HUES48 (cell line): ENCODE results near the gene DNM3.

Source experiments
- H3K27ac ChIP-seq: one replicate; pipeline ENCODE4 v1.7.0; 2013; ENCODE audit warnings: low read depth, low read length, inconsistent platforms
- H3K27me3 ChIP-seq: 2 replicates; pipeline ENCODE4 v1.6.1; 2013; ENCODE audit warnings: mild to moderate bottlenecking, low read length; ENCODE audit not compliant: control insufficient read depth, insufficient read depth
- H3K36me3 ChIP-seq: 2 replicates; pipeline ENCODE4 v1.6.1; 2013; ENCODE audit warnings: low read length; ENCODE audit not compliant: control insufficient read depth, insufficient read depth
- H3K4me1 ChIP-seq: 2 replicates; pipeline ENCODE4 v1.6.1; 2013; ENCODE audit warnings: mild to moderate bottlenecking, low read length; ENCODE audit not compliant: control insufficient read depth, insufficient read depth
- H3K4me3 ChIP-seq: 2 replicates; pipeline ENCODE4 v1.5.1; 2013; ENCODE audit warnings: mild to moderate bottlenecking, low read depth, low read length
- H3K9ac ChIP-seq: 2 replicates; pipeline ENCODE4 v1.6.1; 2013; ENCODE audit warnings: mild to moderate bottlenecking, low read depth, low read length, moderate library complexity
- H3K9me3 ChIP-seq: 2 replicates; pipeline ENCODE4 v1.6.1; 2013; ENCODE audit warnings: low read length; ENCODE audit not compliant: control insufficient read depth, insufficient read depth

Gene DNM3

DNA sequence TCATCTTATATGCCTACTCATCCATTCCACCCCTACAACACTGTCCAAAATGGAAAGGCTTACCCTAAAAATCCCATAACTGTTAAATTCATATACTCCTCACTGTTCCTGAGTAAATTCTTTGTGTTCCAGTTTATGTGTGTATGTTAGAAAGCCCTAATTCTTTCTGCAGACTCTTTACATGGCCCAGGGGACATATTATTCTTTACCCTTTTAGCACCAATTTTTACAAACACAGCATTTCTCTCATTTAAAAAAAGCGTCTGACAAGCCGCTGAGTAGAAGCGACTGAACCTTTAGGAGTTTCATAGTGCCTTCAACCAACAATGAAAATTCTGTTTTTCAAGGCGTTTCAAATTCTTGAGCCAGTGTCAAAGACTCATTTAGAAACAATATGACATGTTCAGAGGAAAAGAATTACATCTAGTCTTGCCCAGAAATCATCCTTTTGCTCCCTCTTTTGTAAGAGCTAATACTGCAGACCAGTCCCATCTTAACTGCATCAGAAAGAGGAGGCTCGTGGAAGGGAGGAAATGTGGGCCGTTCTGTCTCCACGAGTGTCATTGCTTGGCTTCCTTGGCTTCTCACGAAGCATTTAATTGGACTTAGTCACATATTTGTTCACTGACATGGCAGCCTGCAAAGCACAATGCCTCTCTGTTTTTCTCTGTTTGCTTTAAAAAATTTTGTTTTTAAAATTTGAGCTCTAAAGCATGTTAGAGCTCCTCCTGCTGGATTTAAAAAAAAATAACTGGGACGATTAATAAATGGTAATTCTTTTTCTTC is 557.9 kb downstream of the DNM3 start:
- Histone ChIP-seq H3K27ac (no peak overlapping the region), H3K4me1 (peaks cover 29% of the 10 kb centered on the region), H3K4me3 (no peak overlapping the region), H3K27me3 (no peaks in the 10 kb centered on the region), H3K36me3 (no peaks in the 10 kb centered on the region), H3K9me3 (no peaks in the 10 kb centered on the region), H3K9ac (0 out of 2 replicates have a peak overlapping the region, but pooled peaks have one; percentile 15)

DNA sequence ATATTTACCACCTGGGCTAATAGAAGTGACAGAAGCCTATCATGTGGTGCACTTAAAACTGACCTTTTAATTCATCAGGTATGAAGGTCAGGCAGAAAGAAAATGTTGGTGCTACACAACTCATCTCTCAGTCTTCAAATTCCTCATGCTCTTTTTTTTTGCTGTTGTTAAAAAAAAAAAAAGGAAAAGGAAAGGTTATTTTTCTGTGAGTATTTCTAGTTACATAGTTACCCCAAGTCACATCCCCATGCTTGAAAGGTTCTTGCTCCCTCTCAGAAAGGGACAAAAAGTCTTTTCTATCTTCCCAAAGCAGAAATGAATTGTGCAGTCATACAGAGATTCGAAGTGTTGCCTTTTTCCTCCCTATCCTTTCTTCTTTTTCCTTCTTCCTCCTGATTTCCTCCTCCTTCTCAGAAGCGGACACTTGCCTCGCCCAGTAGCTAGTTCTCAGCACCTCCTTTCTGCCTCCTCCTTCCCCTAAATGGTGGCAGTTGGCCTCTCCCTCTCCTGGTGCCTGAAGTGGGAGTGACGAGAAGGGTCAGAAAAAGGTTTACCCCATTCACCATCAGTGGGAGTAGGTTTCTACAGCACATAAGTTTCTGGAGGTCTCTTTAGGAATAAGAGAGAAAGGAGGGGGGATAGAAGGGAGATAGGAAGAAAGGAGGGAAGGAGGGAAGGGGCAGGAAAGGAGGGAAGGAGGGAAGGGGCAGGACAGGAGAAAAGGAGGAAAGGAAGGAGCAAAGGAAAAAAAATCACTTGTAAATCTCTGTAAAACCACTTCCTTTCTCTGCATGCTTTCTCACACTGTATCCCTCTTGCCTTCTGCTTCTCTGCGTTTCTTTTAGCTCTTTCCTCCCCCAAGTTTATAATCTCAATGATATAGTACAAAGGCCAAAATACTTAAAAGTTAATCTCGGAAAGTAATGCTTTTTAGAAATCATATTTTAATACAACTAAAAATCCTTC is 558.7 kb downstream of the DNM3 start:
- H3K27me3 ChIP-seq, result no peaks in the 10 kb centered on the region
- H3K4me3 ChIP-seq, result no peak overlapping the region
- no peaks in the 10 kb centered on the region for H3K36me3 ChIP-seq
- H3K9me3 ChIP-seq, result no peaks in the 10 kb centered on the region
- H3K4me1 ChIP-seq, result peaks cover 23% of the 10 kb centered on the region
- no peak overlapping the region for H3K27ac ChIP-seq
- no peak overlapping the region for H3K9ac ChIP-seq

DNA sequence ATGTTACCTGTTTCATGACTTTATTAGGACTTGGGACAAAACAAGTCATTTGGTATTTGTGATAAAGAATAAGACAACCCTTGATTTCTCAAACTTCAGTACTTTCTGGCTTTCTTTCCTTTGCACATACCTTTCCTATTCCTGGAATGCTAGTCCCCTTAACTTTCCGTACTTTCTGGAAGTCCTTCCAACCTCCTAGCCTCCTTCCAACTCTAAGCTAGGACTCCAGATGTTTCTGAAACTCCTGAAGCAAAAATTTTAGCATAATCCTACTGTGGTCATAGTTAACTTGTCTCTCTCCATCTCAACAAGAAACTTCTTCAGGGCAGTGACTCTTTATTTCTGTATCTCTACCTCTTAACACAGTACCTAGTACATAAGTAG is 559.4 kb downstream of the DNM3 start:
- no peak overlapping the region for H3K4me3 ChIP-seq
- H3K9me3 ChIP-seq, result no peaks in the 10 kb centered on the region
- H3K9ac ChIP-seq, result no peak overlapping the region
- H3K36me3 ChIP-seq, result no peaks in the 10 kb centered on the region
- peaks cover 20% of the 10 kb centered on the region for H3K4me1 ChIP-seq
- H3K27ac ChIP-seq, result no peak overlapping the region
- no peaks in the 10 kb centered on the region for H3K27me3 ChIP-seq

DNA sequence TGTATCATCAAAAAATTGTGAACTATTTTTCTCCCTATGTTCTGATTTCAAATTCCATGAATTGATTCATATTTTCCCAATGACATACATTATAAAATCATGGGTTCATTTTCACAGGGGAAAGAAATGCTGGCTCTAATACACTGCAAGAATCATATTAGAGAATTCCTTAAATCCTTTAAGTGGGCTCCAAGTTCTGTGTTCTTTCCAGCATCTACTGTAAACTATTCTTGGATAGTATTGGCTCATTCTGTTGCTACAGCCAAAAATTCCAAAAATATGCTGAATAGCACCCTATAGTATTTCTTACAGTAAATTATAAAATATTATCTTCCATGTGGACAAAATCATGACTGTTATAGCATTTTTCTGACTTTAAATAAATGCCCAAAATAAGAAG is 560.2 kb downstream of the DNM3 start:
- Histone ChIP-seq H3K9me3 (no peaks in the 10 kb centered on the region), H3K9ac (no peak overlapping the region), H3K4me3 (no peak overlapping the region), H3K36me3 (no peaks in the 10 kb centered on the region), H3K27ac (no peak overlapping the region), H3K27me3 (no peaks in the 10 kb centered on the region), H3K4me1 (peaks cover 16% of the 10 kb centered on the region; the same call in 1 of the 2 replicates)

- H3K27me3 ChIP-seq, result no peaks in the 10 kb centered on the region
- H3K4me3 ChIP-seq, result no peak overlapping the region
- no peak overlapping the region for H3K27ac ChIP-seq
- H3K4me1 ChIP-seq, result peaks cover 16% of the 10 kb centered on the region; the same call in 1 of the 2 replicates
- H3K9ac ChIP-seq, result no peak overlapping the region
- no peaks in the 10 kb centered on the region for H3K36me3 ChIP-seq
- H3K9me3 ChIP-seq, result no peaks in the 10 kb centered on the region
These were observed 560.6 kb downstream of the DNM3 start for GRCh38 chr1:172401892-172402291.

GRCh38 chr1:172402878-172403569 is 561.7 kb downstream of the DNM3 start:
- H3K27ac ChIP-seq, result no peak overlapping the region
- H3K36me3 ChIP-seq, result no peaks in the 10 kb centered on the region
- H3K4me1 ChIP-seq, result peaks cover 16% of the 10 kb centered on the region; the same call in 1 of the 2 replicates
- no peak overlapping the region for H3K4me3 ChIP-seq
- H3K9ac ChIP-seq, result no peak overlapping the region
- H3K27me3 ChIP-seq, result no peaks in the 10 kb centered on the region
- H3K9me3 ChIP-seq, result no peaks in the 10 kb centered on the region

DNA sequence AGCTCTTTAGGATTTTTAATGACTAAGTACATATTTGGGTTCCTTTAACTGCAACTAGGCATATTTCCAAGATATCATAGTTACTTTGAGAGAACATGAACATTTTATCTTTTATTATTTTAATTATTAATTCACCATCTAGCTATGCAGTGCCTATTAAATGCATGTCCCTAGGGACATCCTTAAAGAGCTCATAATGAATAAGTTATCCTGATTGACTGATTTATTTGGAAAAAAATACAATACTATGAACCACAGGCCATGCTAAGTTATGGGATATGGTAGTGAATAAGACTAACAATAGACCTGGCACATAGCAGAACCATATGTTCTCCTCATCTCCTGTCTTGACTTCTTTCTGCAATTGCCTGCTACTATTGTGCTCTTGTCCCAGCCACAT is 562.8 kb downstream of the DNM3 start:
- Histone ChIP-seq H3K4me3 (no peak overlapping the region), H3K9ac (no peak overlapping the region), H3K36me3 (no peaks in the 10 kb centered on the region), H3K27me3 (no peaks in the 10 kb centered on the region), H3K9me3 (no peaks in the 10 kb centered on the region), H3K4me1 (peaks cover 11% of the 10 kb centered on the region; the same call in 1 of the 2 replicates), H3K27ac (no peak overlapping the region)

DNA sequence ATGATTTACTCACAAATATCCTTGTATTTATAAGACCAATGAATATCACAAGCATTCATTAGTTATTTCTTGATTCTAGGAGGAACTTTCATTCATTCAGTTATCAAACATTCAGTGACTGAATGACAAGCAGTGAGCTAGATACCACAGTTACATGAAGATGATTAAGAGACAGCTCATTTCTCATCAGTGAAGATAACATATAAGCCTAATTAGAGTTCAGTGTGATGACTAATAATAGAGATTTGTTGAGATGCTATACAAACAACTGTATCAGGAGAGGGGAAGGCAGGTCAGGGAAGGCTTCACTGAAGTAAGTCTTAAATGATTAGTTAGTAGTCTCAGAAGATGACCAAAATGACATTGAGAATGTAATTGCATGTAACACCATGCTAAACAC is 564.6 kb downstream of the DNM3 start:
- Histone ChIP-seq H3K4me3 (no peak overlapping the region), H3K4me1 (no peaks in the 10 kb centered on the region), H3K36me3 (no peaks in the 10 kb centered on the region)

GRCh38 chr1:172406968-172407367 is 565.7 kb downstream of the DNM3 start:
- Histone ChIP-seq H3K4me3 (no peak overlapping the region), H3K27me3 (no peaks in the 10 kb centered on the region), H3K9me3 (no peaks in the 10 kb centered on the region), H3K4me1 (no peaks in the 10 kb centered on the region), H3K27ac (no peak overlapping the region), H3K36me3 (no peaks in the 10 kb centered on the region), H3K9ac (no peak overlapping the region)

More for the DNA sequence above, 564.6 kb downstream of the DNM3 start:
- no peak overlapping the region for H3K9ac ChIP-seq
- no peak overlapping the region for H3K27ac ChIP-seq
- H3K27me3 ChIP-seq, result no peaks in the 10 kb centered on the region
- no peaks in the 10 kb centered on the region for H3K9me3 ChIP-seq

DNA sequence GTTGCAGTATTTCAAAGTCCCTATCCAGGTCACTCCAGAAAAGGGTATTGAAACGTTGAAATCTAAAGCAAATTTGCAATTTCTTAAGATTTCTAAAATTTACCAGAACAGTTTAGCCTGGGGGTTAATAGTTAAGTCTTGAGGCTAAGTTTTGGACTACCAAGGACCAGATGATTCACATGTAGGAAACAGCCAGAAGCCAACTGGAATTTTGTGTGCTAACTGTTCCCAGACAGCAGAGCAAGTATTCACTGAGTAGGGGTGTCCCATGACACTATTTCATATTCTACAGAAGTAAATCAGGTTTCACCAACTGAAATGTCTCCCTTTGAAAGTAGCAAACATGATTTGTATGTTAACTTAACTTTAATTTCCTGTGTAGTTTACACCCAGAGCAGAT is 567.7 kb downstream of the DNM3 start:
- Histone ChIP-seq H3K36me3 (no peaks in the 10 kb centered on the region), H3K27ac (no peak overlapping the region), H3K4me1 (no peaks in the 10 kb centered on the region), H3K4me3 (no peak overlapping the region), H3K9me3 (no peaks in the 10 kb centered on the region), H3K27me3 (no peaks in the 10 kb centered on the region), H3K9ac (no peak overlapping the region)
